Kidney (tissue), 14 donors: ENCODE results near the gene CYP2A13. TPM values are rescaled to one million over a fixed set of nuclear protein-coding genes. Genes with fewer than 3 reads are reported as not detected.

Experiments
- DNase-seq, 5 donors: peaks; one replicate each; pipeline ENCODE4 v3.0.0-alpha.2; 2013 to 2020
- FAIRE-seq: peaks from 2 replicates; lab custom pipeline; 2012; peaks lifted over from hg19 to GRCh38; lab: Jason Lieb, UNC
- H3K27ac ChIP-seq, 2 donors: one replicate each; pipeline ENCODE4 v1.7.0; 2013; ENCODE audit warnings: low read depth in 2 of 2, low read length in 2 of 2, inconsistent platforms in 1 of 2
- H3K27me3 ChIP-seq: one replicate; pipeline ENCODE4 v1.7.1; 2013; ENCODE audit warnings: low read length, inconsistent platforms; ENCODE audit not compliant: control insufficient read depth, insufficient read depth
- H3K36me3 ChIP-seq, 3 donors: one replicate each; pipeline versions ENCODE4 v1.7.0 to v1.7.1; 2013; ENCODE audit warnings: low read length in 3 of 3, control low read depth in 1 of 3, inconsistent platforms in 1 of 3; ENCODE audit not compliant: insufficient read depth in 3 of 3, control insufficient read depth in 2 of 3
- H3K4me1 ChIP-seq, 3 donors: one replicate each; pipeline versions ENCODE4 v1.7.0 to v1.7.1; 2013; ENCODE audit warnings: low read length in 3 of 3, inconsistent platforms in 1 of 3, low read depth in 1 of 3; ENCODE audit not compliant: control insufficient read depth in 2 of 3, insufficient read depth in 2 of 3
- H3K4me3 ChIP-seq, 3 donors: one replicate each; pipeline versions ENCODE4 v1.7.0 to v1.8.1; 2013; ENCODE audit warnings: low read length in 3 of 3, control low read depth in 1 of 3, inconsistent platforms in 1 of 3
- H3K9ac ChIP-seq, 3 donors: one replicate each; pipeline versions ENCODE4 v1.7.0 to v1.7.1; 2013; ENCODE audit warnings: low read length in 3 of 3, control low read depth in 1 of 3, inconsistent platforms in 1 of 3
- H3K9me3 ChIP-seq, 3 donors: one replicate each; pipeline versions ENCODE4 v1.7.0 to v1.7.1; 2013; ENCODE audit warnings: low read length in 3 of 3, control low read depth in 1 of 3, inconsistent platforms in 1 of 3; ENCODE audit not compliant: control insufficient read depth in 2 of 3, insufficient read depth in 1 of 3
- CTCF ChIP-seq: IDR thresholded peaks from 3 replicates; pipeline ENCODE4 v1.5.1; 2012; ENCODE audit warnings: mild to moderate bottlenecking, moderate library complexity, borderline replicate concordance; ENCODE audit not compliant: insufficient read depth; ENCODE audit errors: extremely low read depth
- intact Hi-C: fragments of 100-400 bp; cut with DNase I; formaldehyde crosslinking; loops from one replicate; pipeline ENCODE4 v1.11.1; 2022
- polyA plus RNA-seq: library from polyadenylated mRNA; stranded (reverse); fragments of 350-450 nt; fragmentation: Illumina TruSeq; extraction: RNeasy Lipid Tissue Mini Kit (QIAGEN cat#74804); gene quantifications from one replicate; pipeline ENCODE4 v1.2.3, GENCODE V29; 2014; ENCODE audit warnings: low read depth, low replicate concordance; ENCODE audit not compliant: insufficient read depth
- total RNA-seq: library from RNA; stranded (reverse); fragmentation: NEBNext Ultra II Directional; extraction: Animal tissue kit (Norgen Biotek cat#: 25700); gene quantifications from one replicate; pipeline ENCODE4 v1.2.1, GENCODE V29; 2021
- donor health status: control.
- donor health status: control.
- donor health status: control.
- donor health status: control.
- donor health status: control.
- donor health status: DM: yes; HTN: yes; CAD: no.
- donor health status: Normal renal cell carcinoma (clear cell type).

CYP2A13 gene
- total and polyA plus RNA-seq, 2 donors from 2014 or later = not detected

GRCh38 chr19:41136636-41137455 lies 48.6 kb downstream of the CYP2A13 start:
- no peak overlapping the region for H3K27ac ChIP-seq
- H3K9ac ChIP-seq = no peak overlapping the region
- no peaks in the 10 kb centered on the region for H3K36me3 ChIP-seq
- no peaks in the 10 kb centered on the region for H3K27me3 ChIP-seq
- intact Hi-C loops = no loop called here
- no peak overlapping the region for H3K4me3 ChIP-seq
- no peak for FAIRE-seq
- DNase-seq = no peak
- H3K9me3 ChIP-seq = no peaks in the 10 kb centered on the region
- H3K4me1 ChIP-seq = peaks cover 0 to 2% (median 0%) of the 10 kb centered on the region in 3 donors
- no peak for TF ChIP-seq CTCF

GRCh38 chr19:41144403-41144802 lies 56.2 kb downstream of the CYP2A13 start:
- Histone ChIP-seq H3K27me3 (no peaks in the 10 kb centered on the region), H3K4me3 (no peak overlapping the region), H3K36me3 (no peaks in the 10 kb centered on the region), H3K9ac (no peak overlapping the region), H3K4me1 (no peaks in the 10 kb centered on the region), H3K9me3 (no peaks in the 10 kb centered on the region), H3K27ac (no peak overlapping the region)
- DNase-seq = peak in 4 of 5 donors; percentile 44 to 61 (median 54)
- FAIRE-seq = no peak
- peak; percentile 85 for TF ChIP-seq CTCF
- intact Hi-C loops = loop anchor here (10.0 kb wide), 1 partner anchor 170 kb away; no protein-coding TSS in a partner anchor

Other genes starting within 250 kb of the CYP2A13 start
- not detected for gene CYP2A6, start 238.0 kb upstream of the CYP2A13 start, total RNA-seq
- gene CYP2A6, start 238.0 kb upstream of the CYP2A13 start, polyA plus RNA-seq = not detected
- gene CYP2A7, start 206.2 kb upstream of the CYP2A13 start, total RNA-seq = not detected
- not detected for gene CYP2A7, start 206.2 kb upstream of the CYP2A13 start, polyA plus RNA-seq
- gene CYP2B6, start 97.2 kb upstream of the CYP2A13 start, total RNA-seq = 0.31 TPM
- 10.0 TPM for gene CYP2B6, start 97.2 kb upstream of the CYP2A13 start, polyA plus RNA-seq
- not detected for gene CYP2F1, start 26.0 kb downstream of the CYP2A13 start, total RNA-seq
- gene CYP2F1, start 26.0 kb downstream of the CYP2A13 start, polyA plus RNA-seq = not detected
- 2.0 TPM for gene CYP2S1, start 104.8 kb downstream of the CYP2A13 start, total RNA-seq
- gene CYP2S1, start 104.8 kb downstream of the CYP2A13 start, polyA plus RNA-seq = 0.97 TPM
- 37.4 TPM for gene AXL, start 130.8 kb downstream of the CYP2A13 start, total RNA-seq
- 6.3 TPM for gene AXL, start 130.8 kb downstream of the CYP2A13 start, polyA plus RNA-seq
- gene HNRNPUL1, start 175.9 kb downstream of the CYP2A13 start, total RNA-seq = 182 TPM
- gene HNRNPUL1, start 175.9 kb downstream of the CYP2A13 start, polyA plus RNA-seq = 51.0 TPM
- gene CCDC97, start 221.7 kb downstream of the CYP2A13 start, total RNA-seq = 28.1 TPM
- 9.8 TPM for gene CCDC97, start 221.7 kb downstream of the CYP2A13 start, polyA plus RNA-seq